ENCODE results near the gene SNN. TPM values are rescaled to one million over a fixed set of nuclear protein-coding genes. Genes with fewer than 3 reads are reported as not detected.

The SNN gene
- total RNA-seq, 4 donors from 2014 or later: 25.9 to 52.2 (median 41.9) TPM

DNA sequence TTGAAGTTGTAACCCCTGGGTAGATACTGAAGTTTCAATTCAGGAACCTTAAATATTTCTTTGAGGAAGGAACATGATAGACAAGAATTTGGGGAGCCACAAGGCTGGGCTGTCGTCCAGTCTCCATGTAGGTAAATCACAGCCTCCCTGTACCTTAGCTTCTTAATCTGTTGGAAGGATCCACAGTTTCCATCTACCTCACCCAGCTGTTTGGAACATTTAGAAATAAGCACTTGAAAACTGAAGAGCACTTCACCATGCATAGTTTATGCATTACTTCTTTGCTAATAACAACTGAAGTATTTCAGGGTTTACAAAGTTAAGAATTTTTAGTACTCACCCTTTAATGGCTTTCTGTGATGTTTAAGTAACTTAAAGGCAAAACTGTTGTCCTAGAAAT, 57.2 kb downstream of the SNN start:
- ATAC-seq (ENCODE audit: low FRiP score): no peak
- TF ChIP-seq, protein P1, sequence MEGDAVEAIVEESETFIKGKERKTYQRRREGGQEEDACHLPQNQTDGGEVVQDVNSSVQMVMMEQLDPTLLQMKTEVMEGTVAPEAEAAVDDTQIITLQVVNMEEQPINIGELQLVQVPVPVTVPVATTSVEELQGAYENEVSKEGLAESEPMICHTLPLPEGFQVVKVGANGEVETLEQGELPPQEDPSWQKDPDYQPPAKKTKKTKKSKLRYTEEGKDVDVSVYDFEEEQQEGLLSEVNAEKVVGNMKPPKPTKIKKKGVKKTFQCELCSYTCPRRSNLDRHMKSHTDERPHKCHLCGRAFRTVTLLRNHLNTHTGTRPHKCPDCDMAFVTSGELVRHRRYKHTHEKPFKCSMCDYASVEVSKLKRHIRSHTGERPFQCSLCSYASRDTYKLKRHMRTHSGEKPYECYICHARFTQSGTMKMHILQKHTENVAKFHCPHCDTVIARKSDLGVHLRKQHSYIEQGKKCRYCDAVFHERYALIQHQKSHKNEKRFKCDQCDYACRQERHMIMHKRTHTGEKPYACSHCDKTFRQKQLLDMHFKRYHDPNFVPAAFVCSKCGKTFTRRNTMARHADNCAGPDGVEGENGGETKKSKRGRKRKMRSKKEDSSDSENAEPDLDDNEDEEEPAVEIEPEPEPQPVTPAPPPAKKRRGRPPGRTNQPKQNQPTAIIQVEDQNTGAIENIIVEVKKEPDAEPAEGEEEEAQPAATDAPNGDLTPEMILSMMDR (IDR thresholded peaks at IDR 0.05): no peak
- DNase-seq (ENCODE audit: low spot score): no peak

DNA sequence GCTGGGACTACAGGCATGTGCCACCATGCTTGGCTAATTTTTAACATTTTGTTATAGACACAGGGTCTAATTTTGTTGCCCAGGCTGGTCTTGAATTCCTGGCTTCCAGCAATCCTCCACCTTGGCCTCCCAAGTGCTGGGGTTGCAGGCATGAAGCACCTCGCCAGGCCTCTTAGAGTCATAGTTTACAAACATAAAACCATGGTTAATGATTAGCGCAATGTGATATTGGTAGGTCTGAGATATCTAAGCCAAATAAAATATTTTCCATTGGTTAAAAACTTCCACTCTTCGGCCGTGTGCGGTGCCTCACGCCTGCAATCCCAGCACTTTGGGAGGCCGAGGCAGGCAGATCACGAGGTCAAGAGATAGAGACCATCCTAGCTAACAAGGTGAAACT, 57.8 kb downstream of the SNN start:
- ATAC-seq (ENCODE audit: low FRiP score) (no peak), DNase-seq (ENCODE audit: low spot score) (no peak)
- TF ChIP-seq, protein P1 (IDR thresholded peaks at IDR 0.05): no peak

DNA sequence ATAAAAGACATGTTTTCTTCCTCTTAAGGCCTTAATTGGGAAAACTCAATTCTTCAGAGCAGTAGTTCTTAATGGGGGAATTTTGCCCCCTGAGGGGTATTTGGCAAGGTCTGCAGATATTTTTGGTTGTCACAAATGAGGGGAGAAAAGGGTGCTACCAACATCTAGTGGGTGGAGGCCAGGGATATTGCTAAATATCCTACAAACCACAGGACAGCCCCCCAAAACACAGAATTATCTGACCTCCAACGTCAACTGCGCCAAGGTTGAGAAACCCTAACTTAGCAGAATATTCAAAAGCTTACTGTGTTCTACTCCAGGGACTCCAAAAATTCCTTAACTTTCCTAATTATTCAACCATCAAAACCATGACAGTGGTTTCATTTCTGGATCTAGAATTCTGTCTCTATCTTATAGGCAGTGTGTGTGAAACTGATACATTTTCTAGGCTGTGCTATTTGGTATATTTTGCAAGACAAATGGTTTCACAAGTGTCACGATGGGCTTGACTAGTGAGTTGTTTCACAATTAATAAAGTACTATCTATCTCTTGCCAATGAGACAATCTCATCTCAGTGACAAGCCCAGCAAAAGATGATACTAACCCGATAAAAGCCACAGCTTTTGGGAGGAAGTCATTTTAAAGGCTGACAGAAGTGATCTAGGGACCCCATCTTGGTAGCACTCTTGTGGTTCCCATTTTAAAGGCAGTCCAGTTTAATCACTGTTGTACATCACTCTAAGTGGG, 59.7 kb downstream of the SNN start:
- no peak for DNase-seq (ENCODE audit: low spot score)
- TF ChIP-seq, protein P1 (IDR thresholded peaks at IDR 0.05): no peak
- ATAC-seq (ENCODE audit: low FRiP score): no peak

Other genes with a start within 250 kb of the SNN start
- gene LITAF, start 81.5 kb upstream of the SNN start, total RNA-seq: 100 to 1,000 TPM in 2 of 4 donors, 10 to 100 TPM in 2; 69.8 to 196 (median 103) TPM
- gene TXNDC11, start 74.4 kb downstream of the SNN start, total RNA-seq: 10 to 100 TPM; 40.2 to 53.0 (median 49.1) TPM
- 10 to 100 TPM; 38.0 to 74.7 (median 53.6) TPM for gene ZC3H7A, start 128.8 kb downstream of the SNN start, total RNA-seq
- gene RSL1D1, start 183.1 kb downstream of the SNN start, total RNA-seq: 100 to 1,000 TPM; 138 to 269 (median 188) TPM
- gene GSPT1, start 247.5 kb downstream of the SNN start, total RNA-seq: 100 to 1,000 TPM in 1 of 4 donors, 10 to 100 TPM in 3; 61.8 to 178 (median 90.0) TPM